Measurements from ENCODE around the gene NCOA7.

DNA sequence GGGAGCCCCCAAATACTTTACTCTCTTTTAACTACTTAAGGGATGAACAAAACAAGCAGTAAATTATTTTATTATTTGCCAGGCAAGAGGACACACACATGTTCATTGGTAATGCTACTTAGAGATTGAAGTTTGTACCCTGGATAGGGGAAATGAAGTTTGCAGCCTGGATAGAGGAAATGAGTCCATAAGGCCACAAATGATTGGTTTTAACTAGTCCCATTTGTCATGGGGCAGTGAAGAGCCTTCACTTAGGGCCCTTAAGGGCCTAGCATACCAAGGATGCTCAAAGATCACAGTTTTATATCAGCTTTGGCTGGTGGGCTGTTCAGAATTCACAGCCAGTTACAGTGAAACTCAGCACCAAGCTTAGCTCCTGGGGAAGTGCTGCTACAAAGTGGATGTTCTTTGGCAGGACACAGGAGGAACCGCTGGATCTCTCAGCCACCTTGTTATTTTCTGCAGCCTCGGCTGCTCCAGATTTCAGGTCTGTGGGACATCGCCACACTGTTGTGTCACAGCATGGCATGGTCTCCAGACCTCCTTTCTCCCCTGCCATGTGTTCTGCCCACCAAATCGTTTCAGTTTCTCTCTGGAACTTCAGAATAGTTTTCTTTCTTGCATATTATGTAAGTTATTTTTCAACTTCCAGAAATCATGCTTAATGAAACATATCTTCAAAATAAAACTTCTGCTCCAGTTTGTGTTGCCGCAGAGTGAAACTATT lies 41.8 kb downstream of the NCOA7 start:
- TF ChIP-seq, protein P1, sequence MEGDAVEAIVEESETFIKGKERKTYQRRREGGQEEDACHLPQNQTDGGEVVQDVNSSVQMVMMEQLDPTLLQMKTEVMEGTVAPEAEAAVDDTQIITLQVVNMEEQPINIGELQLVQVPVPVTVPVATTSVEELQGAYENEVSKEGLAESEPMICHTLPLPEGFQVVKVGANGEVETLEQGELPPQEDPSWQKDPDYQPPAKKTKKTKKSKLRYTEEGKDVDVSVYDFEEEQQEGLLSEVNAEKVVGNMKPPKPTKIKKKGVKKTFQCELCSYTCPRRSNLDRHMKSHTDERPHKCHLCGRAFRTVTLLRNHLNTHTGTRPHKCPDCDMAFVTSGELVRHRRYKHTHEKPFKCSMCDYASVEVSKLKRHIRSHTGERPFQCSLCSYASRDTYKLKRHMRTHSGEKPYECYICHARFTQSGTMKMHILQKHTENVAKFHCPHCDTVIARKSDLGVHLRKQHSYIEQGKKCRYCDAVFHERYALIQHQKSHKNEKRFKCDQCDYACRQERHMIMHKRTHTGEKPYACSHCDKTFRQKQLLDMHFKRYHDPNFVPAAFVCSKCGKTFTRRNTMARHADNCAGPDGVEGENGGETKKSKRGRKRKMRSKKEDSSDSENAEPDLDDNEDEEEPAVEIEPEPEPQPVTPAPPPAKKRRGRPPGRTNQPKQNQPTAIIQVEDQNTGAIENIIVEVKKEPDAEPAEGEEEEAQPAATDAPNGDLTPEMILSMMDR (IDR thresholded peaks at IDR 0.05), result no peak
- no peak for TF ChIP-seq POLR2A (IDR thresholded peaks at IDR 0.05)

Data from testis (tissue), 2 donors.